H9 (cell line): ENCODE measurements around the gene PTPRK. TPM values are rescaled to one million over a fixed set of nuclear protein-coding genes. Genes with fewer than 3 reads are reported as not detected.

ENCODE experiments used
- DNase-seq: peaks from one replicate; pipeline ENCODE4 v3.0.0-alpha.2; 2017
- H2AFZ ChIP-seq: one replicate; pipeline ENCODE4 v1.6.1; 2013; ENCODE audit warnings: mild to moderate bottlenecking, low read length, control low read depth, moderate library complexity
- H2AK5ac ChIP-seq: 2 replicates; pipeline ENCODE4 v1.6.1; 2013; ENCODE audit warnings: low read length, control low read depth, mixed read lengths; ENCODE audit not compliant: insufficient read length
- H2BK120ac ChIP-seq: one replicate; pipeline ENCODE4 v1.6.1; 2013; ENCODE audit warnings: low read depth, mild to moderate bottlenecking, low read length, control low read depth, inconsistent platforms; ENCODE audit not compliant: poor library complexity, severe bottlenecking
- H2BK12ac ChIP-seq: 2 replicates; pipeline ENCODE4 v1.6.1; 2013; ENCODE audit warnings: low read length, control low read depth, mixed read lengths, low read depth; ENCODE audit not compliant: insufficient read length
- H2BK15ac ChIP-seq: 2 replicates; pipeline ENCODE4 v1.6.1; 2013; ENCODE audit warnings: low read depth, low read length, control low read depth
- H2BK20ac ChIP-seq: one replicate; pipeline ENCODE4 v1.6.1; 2013; ENCODE audit warnings: low read depth, mild to moderate bottlenecking, low read length, control low read depth, inconsistent platforms; ENCODE audit not compliant: poor library complexity, severe bottlenecking
- H2BK5ac ChIP-seq: 2 replicates; pipeline ENCODE4 v1.6.1; 2013; ENCODE audit warnings: low read length, control low read depth, mixed read lengths; ENCODE audit not compliant: insufficient read length
- H3K14ac ChIP-seq: 2 replicates; pipeline ENCODE4 v1.6.1; 2013; ENCODE audit warnings: low read length, control low read depth; ENCODE audit not compliant: insufficient read depth
- H3K18ac ChIP-seq: 2 replicates; pipeline ENCODE4 v1.6.1; 2013; ENCODE audit warnings: low read depth, mild to moderate bottlenecking, mixed read lengths, low read length, control low read depth; ENCODE audit not compliant: insufficient read length
- H3K23ac ChIP-seq: 2 replicates; pipeline ENCODE4 v1.6.1; 2013; ENCODE audit warnings: low read length, control low read depth, mixed read lengths, low read depth; ENCODE audit not compliant: insufficient read length
- H3K23me2 ChIP-seq: 2 replicates; pipeline ENCODE4 v1.6.1; 2013; ENCODE audit warnings: low read depth, mild to moderate bottlenecking, mixed read lengths, low read length, control low read depth; ENCODE audit not compliant: insufficient read length, poor library complexity, severe bottlenecking
- H3K27ac ChIP-seq: 2 replicates; pipeline ENCODE4 v1.5.1; 2013; ENCODE audit warnings: low read length, control low read depth, mixed read lengths, low read depth; ENCODE audit not compliant: insufficient read length
- H3K27me3 ChIP-seq: 2 replicates; pipeline ENCODE4 v1.6.1; 2013; ENCODE audit warnings: low read length, control low read depth, inconsistent platforms; ENCODE audit not compliant: insufficient read depth
- H3K4ac ChIP-seq: 2 replicates; pipeline ENCODE4 v1.6.1; 2013; ENCODE audit warnings: low read depth, mild to moderate bottlenecking, control low read depth, inconsistent platforms, low read length, moderate library complexity
- H3K4me1 ChIP-seq: 2 replicates; pipeline ENCODE4 v1.6.1; 2013; ENCODE audit warnings: low read length, control low read depth, inconsistent platforms; ENCODE audit not compliant: insufficient read depth
- H3K4me2 ChIP-seq: 2 replicates; pipeline ENCODE4 v1.6.1; 2013; ENCODE audit warnings: low read length, control low read depth, mixed read lengths; ENCODE audit not compliant: insufficient read length, insufficient read depth
- H3K56ac ChIP-seq: 2 replicates; pipeline ENCODE4 v1.6.1; 2013; ENCODE audit warnings: low read depth, mild to moderate bottlenecking, mixed read lengths, low read length, control low read depth; ENCODE audit not compliant: insufficient read length
- H3K79me1 ChIP-seq: 2 replicates; pipeline ENCODE4 v1.6.1; 2013; ENCODE audit warnings: low read depth, mild to moderate bottlenecking, moderate library complexity, low read length, control low read depth, inconsistent platforms; ENCODE audit not compliant: insufficient read depth, poor library complexity, severe bottlenecking
- H3K79me2 ChIP-seq: 2 replicates; pipeline ENCODE4 v1.6.1; 2013; ENCODE audit warnings: low read length, control low read depth, inconsistent platforms; ENCODE audit not compliant: insufficient read depth
- H3K9ac ChIP-seq: 2 replicates; pipeline ENCODE4 v1.6.1; 2013; ENCODE audit warnings: low read length, control low read depth, mixed read lengths; ENCODE audit not compliant: insufficient read length; ENCODE audit errors: extremely low read depth
- H3K9me3 ChIP-seq: one replicate; pipeline ENCODE4 v1.6.1; 2013; ENCODE audit warnings: low read depth, low read length, inconsistent platforms; ENCODE audit not compliant: control insufficient read depth
- H3T11ph ChIP-seq: one replicate; pipeline ENCODE4 v1.6.1; 2013; ENCODE audit warnings: mild to moderate bottlenecking, low read length, control low read depth, inconsistent platforms
- H4K20me1 ChIP-seq: one replicate; pipeline ENCODE4 v1.6.1; 2013; ENCODE audit not compliant: control insufficient read depth, insufficient read length, insufficient read depth
- H4K5ac ChIP-seq: 2 replicates; pipeline ENCODE4 v1.6.1; 2013; ENCODE audit warnings: low read depth, mild to moderate bottlenecking, mixed read lengths, low read length, control low read depth; ENCODE audit not compliant: insufficient read length
- H4K8ac ChIP-seq: replicated peaks from 2 replicates; pipeline ENCODE4 v1.6.1; 2013; ENCODE audit warnings: low read length, control low read depth, mixed read lengths, low read depth; ENCODE audit not compliant: insufficient read length
- H4K91ac ChIP-seq: 2 replicates; pipeline ENCODE4 v1.6.1; 2013; ENCODE audit warnings: low read depth, mild to moderate bottlenecking, moderate library complexity, mixed read lengths, low read length, control low read depth; ENCODE audit not compliant: insufficient read length
- H3K27ac Mint-ChIP-seq, 3 experiments: 2 replicates in 2 of 3; 3 replicates in 1 of 3; pipeline ENCODE4 v1.8.0; 2020 to 2021; ENCODE audit warnings: mixed read lengths in 3 of 3, mild to moderate bottlenecking in 1 of 3, moderate library complexity in 1 of 3
- H3K27me3 Mint-ChIP-seq: 2 replicates; pipeline ENCODE4 v1.8.0; 2021; ENCODE audit warnings: low read depth, mild to moderate bottlenecking, moderate library complexity, mixed read lengths
- H3K36me3 Mint-ChIP-seq, 3 experiments: 2 replicates in 2 of 3; 3 replicates in 1 of 3; pipeline ENCODE4 v1.8.0; 2020 to 2021; ENCODE audit warnings: low read depth in 3 of 3, mixed read lengths in 3 of 3; ENCODE audit not compliant: insufficient read depth in 1 of 3
- H3K4me1 Mint-ChIP-seq, 2 experiments: 2 replicates each; pipeline ENCODE4 v1.8.0; 2020; ENCODE audit warnings: mixed read lengths in 2 of 2
- H3K4me3 Mint-ChIP-seq, 2 experiments: 2 replicates in 1 of 2; 3 replicates in 1 of 2; pipeline ENCODE4 v1.8.0; 2020 to 2021; ENCODE audit warnings: mild to moderate bottlenecking in 2 of 2, mixed read lengths in 2 of 2, moderate library complexity in 1 of 2
- H3K9me3 Mint-ChIP-seq, 2 experiments: 2 replicates in 1 of 2; 3 replicates in 1 of 2; pipeline ENCODE4 v1.8.0; 2020; ENCODE audit warnings: mild to moderate bottlenecking in 2 of 2, mixed read lengths in 2 of 2, moderate library complexity in 1 of 2
- CTCF ChIP-seq: fragments of 200-600 bp; sonication (generic); conservative IDR thresholded peaks from 3 replicates; pipeline ENCODE4 v1.8.0; 2021; ENCODE audit warnings: antibody characterized with exemption, mild to moderate bottlenecking
- WGBS: extraction: QIAGEN DNeasy Blood & Tissue Kit; methylation state at CpG from one replicate; pipeline ENCODE4 v1.1.7; 2013; ENCODE audit warnings: missing lambda C conversion rate, low lambda C conversion rate, mixed read lengths; ENCODE audit not compliant: insufficient read length; ENCODE audit errors: extremely low coverage; 5-methylcytosine and 5-hydroxymethylcytosine counted together
- total RNA-seq: library from RNA; stranded (reverse); gene quantifications from 2 replicates; pipeline ENCODE4 v1.2.1, GENCODE V29; 2021

Gene PTPRK
- total RNA-seq, 1 experiment from 2014 or later = 47.9 TPM

GRCh38 chr6:128053109-128053508 lies 467.3 kb downstream of the PTPRK start:
- Mint-ChIP-seq H3K27ac (peak overlapping the region in 1 of 3 experiments; percentile 2; a peak in 2 of 7 replicates), H3K4me1 (peaks cover 9 to 12% of the 10 kb centered on the region in 2 experiments), H3K36me3 (peaks cover 0 to 5% (median 5%) of the 10 kb centered on the region in 3 experiments; a peak in 2 of 7 replicates), H3K9me3 (no peaks in the 10 kb centered on the region), H3K4me3 (no peak overlapping the region), H3K27me3 (no peaks in the 10 kb centered on the region)
- no peak overlapping the region for H2BK120ac ChIP-seq
- H4K91ac ChIP-seq = no peak overlapping the region
- H2BK5ac ChIP-seq = no peak overlapping the region
- no peak overlapping the region for H3K9ac ChIP-seq
- H2BK15ac ChIP-seq = no peak overlapping the region
- H3K79me2 ChIP-seq = no peaks in the 10 kb centered on the region
- no CpG with 5 or more reads among the region's 5 CpGs for WGBS
- H2AK5ac ChIP-seq = no peak overlapping the region
- H2AFZ ChIP-seq = no peak overlapping the region
- H3K14ac ChIP-seq = no peak overlapping the region
- H3K23me2 ChIP-seq = no peaks in the 10 kb centered on the region
- H2BK12ac ChIP-seq = no peak overlapping the region
- no peak overlapping the region for H3K4ac ChIP-seq
- no peak overlapping the region for H4K8ac ChIP-seq
- H3K56ac ChIP-seq = no peak overlapping the region
- H4K20me1 ChIP-seq = no peaks in the 10 kb centered on the region
- no peak for TF ChIP-seq CTCF
- no peak overlapping the region for H3T11ph ChIP-seq
- H3K27me3 ChIP-seq = no peaks in the 10 kb centered on the region
- no peak overlapping the region for H4K5ac ChIP-seq
- DNase-seq = no peak
- no peak overlapping the region for H3K27ac ChIP-seq
- H3K4me1 ChIP-seq = 0 out of 2 replicates have a peak, but pooled peaks cover under 1% of the 10 kb centered on the region
- no peak overlapping the region for H3K23ac ChIP-seq
- H3K9me3 ChIP-seq = no peaks in the 10 kb centered on the region
- H3K4me2 ChIP-seq = no peak overlapping the region
- no peak overlapping the region for H3K18ac ChIP-seq
- no peak overlapping the region for H2BK20ac ChIP-seq
- H3K79me1 ChIP-seq = no peaks in the 10 kb centered on the region
